Inflammatory macrophage treated with lipopolysaccharide for 4 hours (primary cell): ENCODE results near the gene TBXAS1.
"Not testable (repeated sequence)": the region's sequence is repeated elsewhere in the genome, so short reads cannot be mapped to it uniquely, and the experiment has no call there.

Experiments
- DNase-seq: peaks from one replicate; pipeline ENCODE4 v3.0.0-alpha.2; 2020

Gene TBXAS1

DNA sequence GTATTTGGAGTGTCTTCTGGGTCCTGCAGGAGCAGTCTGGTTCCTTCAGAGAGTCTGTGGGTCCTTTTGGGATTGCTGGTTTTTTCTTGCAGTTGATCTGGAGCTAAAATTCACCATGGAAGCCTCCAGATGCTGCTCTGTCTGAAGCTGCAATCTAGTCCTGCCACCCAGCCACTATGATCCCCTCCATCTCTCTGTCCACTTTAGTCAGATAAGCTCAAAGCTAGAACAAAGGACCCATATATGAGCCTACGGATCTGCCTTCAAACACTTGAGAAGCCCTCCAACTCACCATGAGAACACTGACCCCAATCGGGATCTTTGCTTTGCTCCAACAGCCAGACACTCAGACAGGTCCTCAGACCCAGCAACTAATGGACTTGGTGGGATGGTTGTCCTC, 618 bp upstream of the TBXAS1 start:
- DNase-seq, result no peak

DNA sequence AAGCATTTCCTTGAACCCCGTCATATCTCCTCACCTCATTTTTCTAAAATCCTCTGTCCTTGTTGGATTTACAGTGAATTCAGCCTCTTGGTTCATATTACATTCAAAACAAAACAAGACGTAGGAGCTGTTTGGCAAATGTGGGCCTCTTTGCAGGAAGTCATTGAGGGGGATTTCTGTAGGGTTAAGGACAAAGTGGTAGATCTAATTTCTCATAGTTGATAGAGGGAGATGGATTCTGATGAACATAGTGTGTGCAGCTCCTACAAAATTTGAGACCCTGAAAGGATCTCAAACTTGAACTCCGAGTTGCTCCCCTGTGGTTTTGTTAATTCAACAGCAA, 682 bp downstream of the TBXAS1 start:
- DNase-seq, result peak; percentile 33

DNA sequence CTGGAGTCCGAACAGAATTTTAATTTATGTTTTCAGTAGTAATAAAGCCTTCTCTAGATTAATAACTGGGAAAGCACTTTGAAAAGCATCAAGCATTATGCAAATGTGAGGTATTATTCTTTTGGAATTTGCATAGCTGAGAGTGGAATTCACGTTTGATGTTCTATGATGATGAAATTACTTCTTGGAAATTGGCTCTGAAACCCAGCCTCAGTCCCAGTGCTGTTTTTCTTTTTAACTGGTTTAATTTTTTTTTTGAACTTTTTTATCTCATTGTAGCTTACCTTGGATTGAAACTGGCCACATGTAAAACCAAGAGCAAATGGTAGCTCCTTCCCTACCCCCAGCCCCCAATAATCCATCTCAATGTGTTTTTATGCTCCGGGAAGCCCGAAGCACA, 1.2 kb downstream of the TBXAS1 start:
- DNase-seq, result peak; percentile 31

DNA sequence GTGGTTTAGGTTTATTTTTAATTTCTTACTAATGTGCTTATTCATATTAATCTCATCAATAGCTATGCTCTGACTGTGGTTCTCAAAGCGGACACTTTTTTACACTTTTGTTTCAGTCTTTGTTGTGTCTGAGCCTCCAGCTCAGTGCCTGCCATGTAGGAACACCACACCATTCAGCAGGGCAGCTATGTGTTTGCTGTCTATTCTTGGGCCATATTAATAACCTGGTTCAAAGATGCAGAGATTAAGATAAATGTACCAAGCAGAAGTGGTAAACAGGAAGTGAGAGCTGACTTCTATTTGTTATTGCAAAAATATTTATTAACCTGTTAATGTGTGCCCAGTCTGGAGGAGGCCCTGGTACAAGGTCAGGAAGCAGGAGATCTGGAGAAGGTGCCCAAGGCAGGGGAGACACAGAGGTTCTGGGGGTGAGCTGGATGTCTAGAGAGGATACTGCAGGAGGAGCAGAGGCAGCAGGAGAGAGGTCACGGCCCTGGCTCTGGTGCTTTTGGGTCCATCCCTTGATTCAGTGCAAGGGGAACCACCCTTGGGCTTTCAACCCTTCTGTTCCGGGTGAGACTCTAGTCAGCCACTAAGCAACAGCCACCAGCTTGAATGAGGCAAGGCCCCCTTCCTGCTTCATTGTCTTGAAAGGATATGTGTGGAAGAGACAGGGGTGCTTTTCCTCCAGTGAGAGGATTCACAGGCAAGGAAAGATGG, 1.9 kb downstream of the TBXAS1 start:
- peak; percentile 46 for DNase-seq

DNA sequence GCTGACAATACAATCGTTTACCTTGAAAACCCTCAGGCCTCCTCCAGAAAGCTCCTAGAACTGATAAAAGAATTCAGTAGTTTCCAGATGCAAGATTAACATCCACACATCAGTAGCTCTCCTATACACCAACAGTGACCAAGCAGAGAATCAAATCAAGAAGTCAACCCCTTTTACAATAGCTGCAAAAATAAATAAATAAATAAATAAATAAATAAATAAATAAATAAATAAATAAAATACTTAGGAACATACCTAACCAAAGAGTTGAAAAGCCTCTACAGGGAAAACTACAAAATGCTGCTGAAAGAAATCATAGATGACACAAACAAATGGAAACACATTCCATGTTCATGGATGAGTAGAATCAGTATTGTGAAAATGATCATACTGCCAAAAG, 6.8 kb downstream of the TBXAS1 start:
- DNase-seq, result not testable (repeated sequence)

DNA sequence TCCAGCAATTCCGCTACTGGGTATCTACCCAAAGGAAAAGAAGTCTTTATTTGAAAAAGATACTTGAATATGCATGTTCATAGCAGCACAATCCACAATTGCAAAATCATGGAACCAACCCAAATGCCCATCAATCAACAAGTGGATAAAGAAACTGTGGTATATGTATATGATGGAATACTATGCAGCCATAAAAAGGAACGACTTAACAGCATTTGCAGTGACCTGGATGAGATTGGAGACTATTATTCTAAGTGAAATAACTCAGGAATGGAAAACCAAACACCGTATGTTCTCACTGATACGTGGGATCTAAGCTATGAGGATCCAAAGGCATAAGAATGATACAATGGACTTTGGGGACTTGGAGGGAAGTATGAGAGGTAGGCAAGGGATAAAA, 8.2 kb downstream of the TBXAS1 start:
- DNase-seq, result not testable (repeated sequence)

- no peak for DNase-seq
These were observed 9.2 kb downstream of the TBXAS1 start for GRCh38 chr7:139838276-139838675.

DNA sequence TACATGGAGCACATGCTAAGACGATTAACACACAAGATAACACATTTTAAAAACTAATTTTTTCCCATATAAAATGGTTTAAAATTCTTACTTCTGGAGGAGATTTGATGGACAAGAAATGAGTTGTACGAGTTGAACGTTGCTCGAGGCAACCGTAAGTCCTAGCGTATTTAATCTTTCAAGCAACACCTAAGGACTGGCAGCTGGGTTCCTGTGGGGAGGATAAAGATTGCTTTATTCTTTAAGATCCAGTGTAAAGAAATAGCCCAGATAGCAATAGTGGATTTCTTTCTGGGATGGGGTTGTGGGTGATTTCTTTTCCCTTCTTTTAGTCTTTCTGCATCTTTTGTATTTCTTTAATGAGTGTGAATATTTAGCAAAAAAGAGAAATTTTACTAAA, 9.8 kb downstream of the TBXAS1 start:
- DNase-seq, result no peak

GRCh38 chr7:139840776-139841175, 11.7 kb downstream of the TBXAS1 start:
- DNase-seq, result no peak

- DNase-seq, result peak; percentile 30
These were observed 13.5 kb downstream of the TBXAS1 start for GRCh38 chr7:139842401-139843210.

GRCh38 chr7:139843211-139843537, 14.1 kb downstream of the TBXAS1 start:
- not testable (repeated sequence) for DNase-seq

DNA sequence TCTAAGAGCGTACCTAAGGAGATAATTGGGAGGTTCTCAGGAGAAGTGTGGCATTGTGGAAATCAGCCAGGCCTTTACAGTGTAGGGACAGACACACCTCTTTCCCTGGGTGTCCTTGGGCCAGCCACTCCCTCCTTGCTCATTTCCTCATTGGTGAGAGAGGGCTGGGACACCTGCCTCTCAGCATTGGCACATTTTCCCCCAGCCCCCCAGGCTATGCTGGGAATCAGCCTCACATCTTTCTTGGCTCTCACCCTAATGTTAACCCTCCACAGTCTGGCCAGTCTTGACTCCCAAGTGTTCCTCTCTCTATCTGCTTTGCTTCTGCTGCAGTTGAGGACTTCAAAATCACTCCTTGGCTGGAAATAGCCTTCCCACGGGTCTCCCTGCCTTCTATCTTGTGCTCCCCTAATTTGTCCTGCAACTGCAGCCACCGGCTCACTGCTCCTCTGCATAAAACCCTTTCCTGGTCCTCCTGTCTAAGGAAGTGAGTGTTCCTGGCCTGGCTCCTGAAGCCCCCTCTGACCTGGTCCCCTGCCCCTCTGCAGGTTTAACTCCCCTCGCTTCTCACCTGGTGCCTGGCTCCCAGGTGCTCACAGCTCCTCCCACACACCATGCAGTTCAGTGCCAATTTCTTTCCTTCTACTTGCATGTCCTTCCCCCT, 15.8 kb downstream of the TBXAS1 start:
- DNase-seq, result no peak

DNA sequence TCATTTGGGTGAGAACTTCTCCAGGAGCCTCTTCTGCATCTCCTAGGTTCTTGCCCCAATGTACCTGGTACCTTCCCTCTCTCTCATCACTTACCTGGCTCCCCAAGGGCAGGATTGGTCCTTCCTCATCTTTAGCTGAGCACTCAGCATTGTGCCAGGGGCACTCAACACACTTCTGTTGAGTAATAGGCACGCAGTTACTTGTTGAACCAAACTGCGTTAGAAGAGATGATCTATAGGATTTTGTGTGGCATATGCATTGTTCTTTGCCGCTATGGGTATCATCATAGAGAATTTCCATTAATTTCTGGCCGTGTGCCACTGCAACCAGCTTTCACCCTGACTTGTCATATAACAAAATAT, 16.4 kb downstream of the TBXAS1 start:
- DNase-seq, result no peak

DNA sequence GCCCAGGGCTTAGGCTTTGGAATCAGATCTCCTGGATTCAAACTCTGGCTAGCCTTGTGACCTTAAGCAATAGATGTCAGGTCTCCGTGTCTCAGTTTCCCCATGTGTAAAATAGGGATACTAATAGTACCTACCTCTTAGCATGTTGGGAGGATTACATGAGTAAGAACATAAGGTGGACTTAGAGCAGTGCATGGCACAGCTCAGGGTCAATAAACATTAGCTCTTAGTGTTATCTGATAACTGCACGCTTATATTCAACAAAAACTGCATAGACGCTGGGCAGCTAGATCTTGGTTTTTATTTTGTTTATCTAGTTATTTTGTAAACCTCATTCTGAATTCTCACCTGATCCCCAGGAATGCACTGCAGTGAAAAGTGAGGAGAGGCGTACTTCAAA, 17.2 kb downstream of the TBXAS1 start:
- DNase-seq, result no peak

GRCh38 chr7:139848274-139848673, 19.2 kb downstream of the TBXAS1 start:
- DNase-seq, result no peak

- DNase-seq, result no peak
These were observed 21.8 kb downstream of the TBXAS1 start for GRCh38 chr7:139850906-139851305.

- DNase-seq, result no peak
These were observed 22.9 kb downstream of the TBXAS1 start for GRCh38 chr7:139851770-139852481.

- DNase-seq, result no peak
These were observed 23.4 kb downstream of the TBXAS1 start for GRCh38 chr7:139852482-139852845.

DNA sequence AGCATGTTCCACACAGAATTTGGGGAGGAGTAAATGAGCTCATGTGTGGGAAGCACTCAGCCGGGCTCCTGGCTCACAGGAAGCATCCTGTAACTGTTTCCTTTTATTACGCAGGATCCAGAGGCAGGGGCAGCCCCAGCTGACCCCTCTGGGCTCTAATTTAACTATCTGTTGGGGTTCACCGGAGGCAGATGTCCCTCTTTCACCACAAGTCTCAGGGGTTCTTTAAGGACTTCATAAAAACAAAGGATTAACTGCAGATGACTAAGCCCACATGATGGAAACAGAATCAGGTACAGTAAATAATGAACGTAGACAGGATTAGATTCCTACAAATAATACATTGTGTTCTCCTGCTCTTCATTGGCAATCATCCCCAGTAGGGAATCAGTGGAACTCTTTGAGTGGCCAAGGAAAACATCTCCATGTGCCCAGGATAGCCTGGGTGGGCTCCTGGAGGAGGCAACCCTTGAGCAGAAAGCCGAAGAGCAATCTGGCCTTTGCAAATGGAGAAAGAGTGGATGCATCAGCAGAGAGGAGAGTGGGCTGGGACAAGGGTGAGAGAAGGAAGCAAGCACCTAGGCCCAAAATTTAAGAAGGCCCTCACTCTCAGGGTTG, 24.6 kb downstream of the TBXAS1 start:
- peak; percentile 57 for DNase-seq

GRCh38 chr7:139854124-139854511, 25.1 kb downstream of the TBXAS1 start:
- peak; percentile 92 for DNase-seq

- no peak for DNase-seq
These were observed 25.9 kb downstream of the TBXAS1 start for GRCh38 chr7:139854803-139855497.

GRCh38 chr7:139855498-139856270, 26.6 kb downstream of the TBXAS1 start:
- peak; percentile 92 for DNase-seq
